ENCODE measurements around the gene GOLGA8J.
"Not testable (repeated sequence)": the region's sequence is repeated elsewhere in the genome, so short reads cannot be mapped to it uniquely, and the experiment has no call there.

The GOLGA8J gene

GRCh38 chr15:30097827-30098226, 15.1 kb downstream of the GOLGA8J start:
- H3K27ac ChIP-seq (ENCODE audit: low read depth, low read length); H3K36me3 ChIP-seq (ENCODE audit: low read length); H2AFZ ChIP-seq (ENCODE audit: low read depth, low read length, severe bottlenecking); H3K79me2 ChIP-seq (ENCODE audit: insufficient read depth, low read length); H3K27me3 ChIP-seq (ENCODE audit: low read length); H3K4me2 ChIP-seq (ENCODE audit: low read depth, low read length, poor library complexity, severe bottlenecking); H4K20me1 ChIP-seq (ENCODE audit: low read depth, low read length); H3K9me2 ChIP-seq (replicated peaks; ENCODE audit: insufficient read depth, low read length); H3K9ac ChIP-seq (ENCODE audit: low read length); H3K9me3 ChIP-seq (ENCODE audit: insufficient read depth, low read length); H3F3A ChIP-seq (ENCODE audit: insufficient read depth); H3K4me3 ChIP-seq (ENCODE audit: insufficient read depth, low read length, poor library complexity, severe bottlenecking): not testable (repeated sequence)

GRCh38 chr15:30102890-30103289, 20.1 kb downstream of the GOLGA8J start:
- not testable (repeated sequence) for H2AFZ ChIP-seq (ENCODE audit: low read depth, low read length, severe bottlenecking); H4K20me1 ChIP-seq (ENCODE audit: low read depth, low read length); H3K36me3 ChIP-seq (ENCODE audit: low read length); H3K4me2 ChIP-seq (ENCODE audit: low read depth, low read length, poor library complexity, severe bottlenecking); H3F3A ChIP-seq (ENCODE audit: insufficient read depth); H3K9ac ChIP-seq (ENCODE audit: low read length); H3K27me3 ChIP-seq (ENCODE audit: low read length); H3K4me3 ChIP-seq (ENCODE audit: insufficient read depth, low read length, poor library complexity, severe bottlenecking); H3K79me2 ChIP-seq (ENCODE audit: insufficient read depth, low read length); H3K9me3 ChIP-seq (ENCODE audit: insufficient read depth, low read length); H3K9me2 ChIP-seq (replicated peaks; ENCODE audit: insufficient read depth, low read length); H3K27ac ChIP-seq (ENCODE audit: low read depth, low read length)

GRCh38 chr15:30103941-30104507, 21.3 kb downstream of the GOLGA8J start:
- H2AFZ ChIP-seq (ENCODE audit: low read depth, low read length, severe bottlenecking); H3K79me2 ChIP-seq (ENCODE audit: insufficient read depth, low read length); H3K36me3 ChIP-seq (ENCODE audit: low read length); H3F3A ChIP-seq (ENCODE audit: insufficient read depth); H4K20me1 ChIP-seq (ENCODE audit: low read depth, low read length); H3K9me3 ChIP-seq (ENCODE audit: insufficient read depth, low read length); H3K4me2 ChIP-seq (ENCODE audit: low read depth, low read length, poor library complexity, severe bottlenecking); H3K27me3 ChIP-seq (ENCODE audit: low read length); H3K4me3 ChIP-seq (ENCODE audit: insufficient read depth, low read length, poor library complexity, severe bottlenecking); H3K9me2 ChIP-seq (replicated peaks; ENCODE audit: insufficient read depth, low read length); H3K27ac ChIP-seq (ENCODE audit: low read depth, low read length); H3K9ac ChIP-seq (ENCODE audit: low read length): not testable (repeated sequence)

GRCh38 chr15:30110591-30110990, 27.8 kb downstream of the GOLGA8J start:
- not testable (repeated sequence) for H3K4me3 ChIP-seq (ENCODE audit: insufficient read depth, low read length, poor library complexity, severe bottlenecking); H4K20me1 ChIP-seq (ENCODE audit: low read depth, low read length)

GRCh38 chr15:30130066-30130465, 47.3 kb downstream of the GOLGA8J start:
- not testable (repeated sequence) for H3K27me3 ChIP-seq (ENCODE audit: low read length); H3K36me3 ChIP-seq (ENCODE audit: low read length); H2AFZ ChIP-seq (ENCODE audit: low read depth, low read length, severe bottlenecking); H4K20me1 ChIP-seq (ENCODE audit: low read depth, low read length); H3K9me3 ChIP-seq (ENCODE audit: insufficient read depth, low read length); H3K79me2 ChIP-seq (ENCODE audit: insufficient read depth, low read length); H3K9me2 ChIP-seq (replicated peaks; ENCODE audit: insufficient read depth, low read length); H3K4me3 ChIP-seq (ENCODE audit: insufficient read depth, low read length, poor library complexity, severe bottlenecking); H3K9ac ChIP-seq (ENCODE audit: low read length); H3F3A ChIP-seq (ENCODE audit: insufficient read depth); H3K27ac ChIP-seq (ENCODE audit: low read depth, low read length); H3K4me2 ChIP-seq (ENCODE audit: low read depth, low read length, poor library complexity, severe bottlenecking)

More at GRCh38 chr15:30110591-30110990, 27.8 kb downstream of the GOLGA8J start:
- H2AFZ ChIP-seq (ENCODE audit: low read depth, low read length, severe bottlenecking); H3K4me2 ChIP-seq (ENCODE audit: low read depth, low read length, poor library complexity, severe bottlenecking); H3F3A ChIP-seq (ENCODE audit: insufficient read depth); H3K9me3 ChIP-seq (ENCODE audit: insufficient read depth, low read length); H3K9ac ChIP-seq (ENCODE audit: low read length); H3K27ac ChIP-seq (ENCODE audit: low read depth, low read length); H3K79me2 ChIP-seq (ENCODE audit: insufficient read depth, low read length); H3K9me2 ChIP-seq (replicated peaks; ENCODE audit: insufficient read depth, low read length); H3K27me3 ChIP-seq (ENCODE audit: low read length); H3K36me3 ChIP-seq (ENCODE audit: low read length): not testable (repeated sequence)

- H3K9me3 ChIP-seq (ENCODE audit: insufficient read depth, low read length) = not testable (repeated sequence)
These were observed 52.0 kb downstream of the GOLGA8J start, which contains the start of gene GOLGA8T for GRCh38 chr15:30134751-30135150. TSS of gene GOLGA8T (plus strand) at chr15:30135051. CDS start at chr15:30135149, 98 bp downstream.

More at GRCh38 chr15:30134751-30135150, 52.0 kb downstream of the GOLGA8J start, which contains the start of gene GOLGA8T:
- H3K27me3 ChIP-seq (ENCODE audit: low read length); H3K27ac ChIP-seq (ENCODE audit: low read depth, low read length); H3K9me2 ChIP-seq (replicated peaks; ENCODE audit: insufficient read depth, low read length); H2AFZ ChIP-seq (ENCODE audit: low read depth, low read length, severe bottlenecking); H3F3A ChIP-seq (ENCODE audit: insufficient read depth); H3K9ac ChIP-seq (ENCODE audit: low read length); H4K20me1 ChIP-seq (ENCODE audit: low read depth, low read length); H3K79me2 ChIP-seq (ENCODE audit: insufficient read depth, low read length); H3K36me3 ChIP-seq (ENCODE audit: low read length); H3K4me3 ChIP-seq (ENCODE audit: insufficient read depth, low read length, poor library complexity, severe bottlenecking); H3K4me2 ChIP-seq (ENCODE audit: low read depth, low read length, poor library complexity, severe bottlenecking): not testable (repeated sequence)

Measured in SU-DHL-6 (cell line).